GM12872 (cell line): ENCODE data around the gene TBC1D3B.

Experiments
- CTCF ChIP-seq: IDR thresholded peaks from 3 replicates; pipeline ENCODE4 v1.5.1; 2011; ENCODE audit warnings: low read depth, mild to moderate bottlenecking, low read length, moderate library complexity; ENCODE audit not compliant: insufficient read depth

The TBC1D3B gene

DNA sequence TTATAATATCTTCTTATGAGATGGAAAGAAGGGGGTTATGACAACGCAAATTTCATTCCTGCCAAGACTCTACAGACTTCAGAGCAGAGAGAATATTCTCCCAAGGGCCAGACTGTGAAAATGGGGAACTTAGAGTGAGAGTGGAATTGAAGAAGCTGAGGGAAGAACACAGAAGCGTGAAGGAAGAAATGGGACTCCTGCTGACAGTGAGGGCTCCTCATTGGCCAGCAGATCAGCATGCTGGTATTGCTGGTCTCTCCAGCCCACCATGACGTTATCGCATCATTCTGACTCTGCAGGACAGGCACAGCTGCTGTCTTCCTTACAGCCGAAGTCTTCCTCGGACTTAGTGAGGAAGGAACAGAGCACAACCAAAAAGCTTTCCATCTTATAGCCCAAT lies 48.5 kb downstream of the TBC1D3B start:
- no peak for TF ChIP-seq CTCF

GRCh38 chr17:36127199-36127893 lies 49.1 kb downstream of the TBC1D3B start:
- no peak for TF ChIP-seq CTCF

DNA sequence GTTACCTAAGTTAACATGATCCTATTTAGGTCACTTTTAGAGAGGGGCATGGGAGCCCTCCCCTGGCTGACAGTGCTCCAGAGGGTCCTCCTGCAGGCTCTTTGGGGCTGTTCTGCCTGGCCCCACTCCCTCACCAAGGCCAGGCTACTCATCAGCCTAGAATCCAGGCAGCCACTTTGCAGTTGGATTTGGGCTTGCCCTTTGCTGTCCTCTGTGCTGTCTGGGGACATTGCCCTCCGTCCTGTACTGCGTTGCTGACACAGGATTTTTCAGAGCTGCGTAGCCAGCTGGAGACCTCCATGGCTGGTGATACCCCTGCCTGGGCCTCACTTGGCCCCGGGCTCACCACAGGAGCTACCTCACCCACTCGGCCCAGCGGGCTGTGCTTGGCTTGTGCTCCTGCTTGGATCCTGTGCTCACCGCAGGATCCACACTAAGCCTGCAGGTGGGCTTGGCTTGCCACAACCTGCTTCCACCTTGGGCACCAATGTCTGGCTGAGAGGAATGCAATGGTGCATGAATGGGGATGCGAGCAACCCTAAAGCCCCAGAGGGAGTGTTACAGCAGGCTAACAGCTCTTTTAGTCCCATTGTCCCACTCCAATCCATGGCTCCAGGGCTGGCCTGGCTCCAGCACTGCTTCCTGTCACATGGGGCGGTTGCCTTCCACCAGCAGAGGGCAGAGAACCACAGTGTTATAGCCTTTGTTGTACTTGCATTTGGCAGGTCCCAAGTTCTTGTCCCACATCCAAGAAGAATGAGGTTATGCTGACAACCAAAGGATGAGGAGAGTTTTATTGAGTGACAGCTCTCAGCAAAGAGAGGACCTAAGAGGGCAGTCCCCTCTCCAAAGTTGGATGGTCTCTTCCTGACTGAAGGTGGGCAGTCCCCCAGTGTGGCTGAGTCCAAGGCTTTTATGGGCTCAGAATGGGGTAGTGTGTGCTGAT lies 51.3 kb downstream of the TBC1D3B start:
- no peak for TF ChIP-seq CTCF

GRCh38 chr17:36123431-36123830 lies 53.0 kb downstream of the TBC1D3B start:
- no peak for TF ChIP-seq CTCF

GRCh38 chr17:36120221-36120620 lies 56.2 kb downstream of the TBC1D3B start:
- no peak for TF ChIP-seq CTCF

DNA sequence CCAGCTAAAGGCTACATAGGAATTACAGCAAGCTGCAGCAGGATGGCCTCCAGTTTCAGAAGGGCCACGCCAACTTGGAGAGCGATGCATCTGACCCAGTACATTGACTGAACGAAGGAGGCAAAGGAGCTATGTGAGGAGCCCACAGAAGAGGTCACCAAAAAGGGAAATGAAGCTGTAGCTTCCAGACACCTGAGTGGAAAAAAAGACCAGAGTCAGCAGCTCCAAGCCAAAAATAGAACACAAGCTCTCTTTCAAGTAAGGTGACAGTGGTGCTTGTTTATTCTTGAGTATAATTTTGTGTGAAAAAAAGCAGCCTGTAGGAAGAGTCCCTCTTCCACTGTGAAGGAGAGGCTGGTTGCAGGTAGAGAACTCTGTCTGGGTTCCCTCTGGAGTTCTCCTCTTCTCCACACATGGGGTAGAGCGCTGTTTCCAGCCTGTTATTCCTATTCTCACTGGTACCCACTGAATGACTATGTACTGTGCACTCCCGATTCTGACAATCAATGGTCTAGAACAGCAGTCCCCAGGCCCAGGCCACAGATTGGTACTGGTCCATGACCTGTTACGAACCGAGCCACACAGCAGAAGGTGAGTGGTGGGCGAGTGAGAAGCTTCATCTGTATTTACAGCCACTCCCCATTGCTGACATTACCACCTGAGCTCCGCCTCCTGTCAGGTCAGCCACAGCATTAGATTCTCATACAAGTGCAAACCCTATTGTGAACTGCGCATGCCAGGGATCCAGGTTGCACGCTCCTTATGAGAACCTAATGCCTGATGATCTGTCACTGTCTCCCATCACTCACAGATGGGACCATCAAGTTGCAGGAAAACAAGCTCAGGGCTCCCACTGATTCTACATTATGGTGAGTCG lies 57.7 kb downstream of the TBC1D3B start:
- TF ChIP-seq CTCF: no peak
